B cell (primary cell): ENCODE results near the gene SYT2. TPM values are rescaled to one million over a fixed set of nuclear protein-coding genes. Genes with fewer than 3 reads are reported as not detected.
"Not testable (repeated sequence)": the region's sequence is repeated elsewhere in the genome, so short reads cannot be mapped to it uniquely, and the experiment has no call there.

Experiments
- ATAC-seq: fragments of 200-7000 bp; cut with Tn5 transposase; one replicate; pipeline ENCODE4 v1.10.0; 2021; ENCODE audit warnings: low read depth, mild to moderate bottlenecking, moderate number of reproducible peaks, moderate library complexity
- CTCF ChIA-PET: fragments of 350-600 bp; sonication (Branson Sonifier 250); formaldehyde crosslinking; loops from one replicate; lab custom pipeline; 2021; ENCODE audit warnings: antibody characterized with exemption, inconsistent platforms; lab: Charles Lee
- POLR2A ChIA-PET: fragments of 350-600 bp; sonication (Branson Sonifier 250); formaldehyde crosslinking; loops from one replicate; lab custom pipeline; 2021; ENCODE audit warnings: antibody characterized with exemption; lab: Charles Lee
- DNase-seq: peaks from one replicate; pipeline ENCODE4 v3.0.0; 2013
- H2AFZ ChIP-seq: 2 replicates; pipeline ENCODE4 v1.6.1; 2012; ENCODE audit warnings: mild to moderate bottlenecking, low read depth, low read length; ENCODE audit not compliant: insufficient read depth, poor library complexity, severe bottlenecking
- H3K27ac ChIP-seq, 2 donors: 1 replicate in 1 of 2; 2 replicates in 1 of 2; pipeline ENCODE4 v1.5.1; 2012 to 2013; ENCODE audit warnings: low read length in 2 of 2, mild to moderate bottlenecking in 2 of 2, moderate library complexity in 1 of 2
- H3K27me3 ChIP-seq, 4 experiments: fragments of 200-600 bp in 1 of 4; sonication (generic) in 1 of 4; replicated peaks in 1 of 4; 1 replicate in 2 of 4; 2 replicates in 2 of 4; pipeline versions ENCODE4 v1.6.1 to v1.7.0; 2013 to 2016; ENCODE audit warnings: low read length in 3 of 4, mild to moderate bottlenecking in 2 of 4, mixed read lengths in 1 of 4, moderate library complexity in 1 of 4; ENCODE audit not compliant: insufficient read depth in 4 of 4, control insufficient read depth in 3 of 4; ENCODE audit errors: control extremely low read depth in 1 of 4
- H3K36me3 ChIP-seq, 2 experiments: replicated peaks in 1 of 2; 1 replicate in 1 of 2; 2 replicates in 1 of 2; pipeline versions ENCODE4 v1.6.1 to v1.7.1; 2013; ENCODE audit warnings: low read length in 1 of 2; ENCODE audit not compliant: insufficient read depth in 2 of 2, control insufficient read depth in 1 of 2; ENCODE audit errors: control extremely low read depth in 1 of 2, extremely low read depth in 1 of 2
- H3K4me1 ChIP-seq, 2 donors: fragments of 200-600 bp in 1 of 2; sonication (generic) in 1 of 2; 1 replicate in 1 of 2; 2 replicates in 1 of 2; pipeline versions ENCODE4 v1.5.1 to v1.6.1; 2013 to 2017; ENCODE audit warnings: low read length in 2 of 2; ENCODE audit not compliant: control insufficient read depth in 2 of 2, insufficient read depth in 2 of 2
- H3K4me2 ChIP-seq: replicated peaks from 2 replicates; pipeline ENCODE3; 2012; ENCODE audit warnings: mild to moderate bottlenecking, low read depth, low read length; ENCODE audit not compliant: poor library complexity, severe bottlenecking
- H3K4me3 ChIP-seq, 5 experiments: fragments of 200-600 bp in 1 of 5; sonication (generic) in 1 of 5; 1 replicate in 3 of 5; 2 replicates in 2 of 5; pipeline versions ENCODE4 v1.5.1 to v1.7.0; 2011 to 2016; ENCODE audit warnings: low read length in 4 of 5, mild to moderate bottlenecking in 4 of 5, low read depth in 2 of 5, control low read depth in 1 of 5, moderate library complexity in 1 of 5; ENCODE audit not compliant: insufficient read depth in 1 of 5; ENCODE audit errors: control extremely low read depth in 1 of 5, extremely low read depth in 1 of 5
- H3K79me2 ChIP-seq: fragments of 200-600 bp; sonication (generic); one replicate; pipeline ENCODE4 v1.6.0; 2016; ENCODE audit warnings: low read length; ENCODE audit not compliant: control insufficient read depth, insufficient read depth
- H3K9ac ChIP-seq: fragments of 200-600 bp; sonication (generic); 2 replicates; pipeline ENCODE4 v1.6.1; 2017; ENCODE audit warnings: mild to moderate bottlenecking, low read length, moderate library complexity
- H3K9me3 ChIP-seq, 3 donors: one replicate each; pipeline versions ENCODE4 v1.6.1 to v1.7.1; 2013; ENCODE audit warnings: low read length in 2 of 3; ENCODE audit not compliant: control insufficient read depth in 2 of 3, insufficient read depth in 1 of 3; ENCODE audit errors: control extremely low read depth in 1 of 3
- H4K20me1 ChIP-seq: 2 replicates; pipeline ENCODE4 v1.6.0; 2012; ENCODE audit warnings: mild to moderate bottlenecking, low read length; ENCODE audit not compliant: insufficient read depth, control insufficient read depth, poor library complexity, severe bottlenecking
- H3K27ac Mint-ChIP-seq: one replicate; pipeline ENCODE4 v1.8.0; 2021; ENCODE audit warnings: mixed read lengths
- H3K27me3 Mint-ChIP-seq: one replicate; pipeline ENCODE4 v1.8.0; 2021; ENCODE audit warnings: mixed read lengths
- H3K4me1 Mint-ChIP-seq: one replicate; pipeline ENCODE4 v1.8.0; 2021; ENCODE audit warnings: mixed read lengths
- H3K4me3 Mint-ChIP-seq: one replicate; pipeline ENCODE4 v1.8.0; 2021; ENCODE audit warnings: mixed read lengths
- H3K9me3 Mint-ChIP-seq: one replicate; pipeline ENCODE4 v1.8.0; 2022; ENCODE audit warnings: mixed read lengths; ENCODE audit not compliant: insufficient read depth
- EZH2 ChIP-seq: IDR thresholded peaks from 2 replicates; pipeline ENCODE4 v1.6.1; 2012; ENCODE audit warnings: borderline replicate concordance, low read depth, mild to moderate bottlenecking, moderate library complexity, low read length; ENCODE audit not compliant: insufficient read depth, poor library complexity, severe bottlenecking
- WGBS: methylation state at CpG from one replicate; pipeline ENCODE4 v1.1.5; 2013; ENCODE audit warnings: missing lambda C conversion rate; ENCODE audit not compliant: insufficient coverage; 5-methylcytosine and 5-hydroxymethylcytosine counted together
- intact Hi-C: fragments of 100-400 bp; cut with micrococcal nuclease; formaldehyde crosslinking; loops from one replicate; pipeline ENCODE4 v1.10.0; 2022
- polyA plus RNA-seq: library from polyadenylated mRNA; depleted of rRNA; stranded (reverse); fragments of >200 nt; gene quantifications from 2 replicates; pipeline ENCODE4 v1.2.3, GENCODE V29; 2012
- total RNA-seq, 2 donors: library from RNA; stranded (reverse); fragments of 120-200 nt in 1 of 2; gene quantifications; 1 replicate in 1 of 2; 2 replicates in 1 of 2; pipeline versions ENCODE4 v1.2.3 to v1.2.4, GENCODE V29; 2013 to 2022
- TF ChIP-seq, protein P1 (sequence below): fragments of 200-600 bp; IDR thresholded peaks from one replicate; pipeline ENCODE4 v1.8.0; 2022; ENCODE audit warnings: antibody characterized with exemption, mild to moderate bottlenecking

SYT2 gene
- total and polyA plus RNA-seq, 2 donors (not counting 1 experiment from before 2014, with no cell fraction given), result not detected

DNA sequence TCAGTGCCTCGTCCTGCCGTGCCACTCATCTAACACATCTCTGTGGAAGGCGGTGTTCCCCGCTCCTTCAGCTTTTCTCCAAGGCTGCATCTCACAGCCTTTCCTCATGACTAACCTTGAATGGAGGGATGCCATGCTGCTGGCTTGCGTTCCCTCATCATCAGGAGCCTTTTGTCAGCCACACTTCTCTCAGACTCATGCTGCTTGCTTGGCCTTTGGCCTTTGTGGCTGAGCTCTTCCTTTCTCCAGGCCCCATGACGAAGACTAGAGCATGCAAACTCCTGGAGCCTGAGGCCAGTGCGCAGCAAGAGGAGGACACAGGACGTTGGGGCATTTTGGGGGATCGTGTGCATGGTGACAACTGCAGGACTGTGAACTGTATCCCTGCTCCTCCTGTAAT is 70.8 kb downstream of the SYT2 start:
- no peak for TF ChIP-seq EZH2
- TF ChIP-seq, protein P1, sequence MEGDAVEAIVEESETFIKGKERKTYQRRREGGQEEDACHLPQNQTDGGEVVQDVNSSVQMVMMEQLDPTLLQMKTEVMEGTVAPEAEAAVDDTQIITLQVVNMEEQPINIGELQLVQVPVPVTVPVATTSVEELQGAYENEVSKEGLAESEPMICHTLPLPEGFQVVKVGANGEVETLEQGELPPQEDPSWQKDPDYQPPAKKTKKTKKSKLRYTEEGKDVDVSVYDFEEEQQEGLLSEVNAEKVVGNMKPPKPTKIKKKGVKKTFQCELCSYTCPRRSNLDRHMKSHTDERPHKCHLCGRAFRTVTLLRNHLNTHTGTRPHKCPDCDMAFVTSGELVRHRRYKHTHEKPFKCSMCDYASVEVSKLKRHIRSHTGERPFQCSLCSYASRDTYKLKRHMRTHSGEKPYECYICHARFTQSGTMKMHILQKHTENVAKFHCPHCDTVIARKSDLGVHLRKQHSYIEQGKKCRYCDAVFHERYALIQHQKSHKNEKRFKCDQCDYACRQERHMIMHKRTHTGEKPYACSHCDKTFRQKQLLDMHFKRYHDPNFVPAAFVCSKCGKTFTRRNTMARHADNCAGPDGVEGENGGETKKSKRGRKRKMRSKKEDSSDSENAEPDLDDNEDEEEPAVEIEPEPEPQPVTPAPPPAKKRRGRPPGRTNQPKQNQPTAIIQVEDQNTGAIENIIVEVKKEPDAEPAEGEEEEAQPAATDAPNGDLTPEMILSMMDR, result no peak
- H3K27me3 ChIP-seq, result peaks cover 0 to 70% (median 31%) of the 10 kb centered on the region in 4 experiments
- H3K27me3 Mint-ChIP-seq, result peaks cover 68% of the 10 kb centered on the region
- H3K4me1 Mint-ChIP-seq, result peaks cover 23% of the 10 kb centered on the region
- no peak overlapping the region for H2AFZ ChIP-seq
- H3K27ac ChIP-seq, result no peak overlapping the region
- ChIA-PET CTCF (no interaction called here), POLR2A (no interaction called here)
- peaks cover 0 to 20% (median 0%) of the 10 kb centered on the region in 3 donors for H3K9me3 ChIP-seq
- DNase-seq, result no peak
- H3K9me3 Mint-ChIP-seq, result no peaks in the 10 kb centered on the region
- no peak for ATAC-seq
- no peak overlapping the region for H3K9ac ChIP-seq
- peaks cover 7% of the 10 kb centered on the region for H4K20me1 ChIP-seq
- 87% methylated on average over 9 of the region's 9 CpGs for WGBS
- no peak overlapping the region for H3K27ac Mint-ChIP-seq
- no peaks in the 10 kb centered on the region for H3K36me3 ChIP-seq
- no peaks in the 10 kb centered on the region for H3K79me2 ChIP-seq
- intact Hi-C loops, result no loop called here
- no peak overlapping the region for H3K4me3 ChIP-seq
- H3K4me2 ChIP-seq, result no peak overlapping the region
- no peak overlapping the region for H3K4me3 Mint-ChIP-seq
- H3K4me1 ChIP-seq, result peaks cover 26 to 27% of the 10 kb centered on the region in 2 donors

DNA sequence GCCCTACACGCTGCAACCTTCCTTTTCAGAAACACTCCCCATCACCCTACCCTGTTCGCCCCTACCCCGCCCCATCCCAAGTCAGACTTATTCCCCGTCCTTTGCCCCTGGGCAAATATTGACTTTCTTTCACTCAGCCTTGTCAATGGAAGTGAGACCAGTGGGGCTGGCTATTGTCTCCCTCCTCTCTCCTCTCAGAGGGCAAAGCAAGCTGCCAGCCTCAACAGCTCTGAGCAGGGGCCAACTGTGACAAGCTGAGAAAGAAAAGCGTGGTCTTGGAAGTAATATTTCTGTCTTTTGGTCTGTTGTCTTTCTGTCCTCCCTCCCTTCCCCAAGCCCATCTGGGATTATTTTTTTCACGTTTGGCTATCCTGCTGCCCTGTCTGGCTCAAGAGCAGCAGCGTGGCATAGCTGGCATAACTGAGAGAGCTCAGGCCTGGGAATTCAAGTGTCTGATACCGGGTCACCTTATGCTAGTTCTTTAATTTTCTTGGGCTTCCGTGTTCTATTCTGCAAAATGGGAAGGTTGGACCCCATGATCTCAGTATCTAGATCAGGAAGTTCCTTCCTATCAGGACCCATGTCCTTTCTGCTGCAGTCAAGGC is 71.5 kb downstream of the SYT2 start:
- H3K4me3 ChIP-seq, H3K27ac Mint-ChIP-seq, DNase-seq, H3K36me3 ChIP-seq, ATAC-seq, H3K27ac ChIP-seq, H3K9me3 Mint-ChIP-seq, CTCF ChIA-PET, H3K4me2 ChIP-seq, H2AFZ ChIP-seq, H3K4me3 Mint-ChIP-seq, intact Hi-C loops, POLR2A ChIA-PET, H3K9ac ChIP-seq, H3K79me2 ChIP-seq, H4K20me1 ChIP-seq: not testable (repeated sequence)
- Mint-ChIP-seq H3K27me3 (peaks cover 69% of the 10 kb centered on the region), H3K4me1 (peaks cover 16% of the 10 kb centered on the region)
- H3K27me3 ChIP-seq, result peaks cover 0 to 65% (median 27%) of the 10 kb centered on the region in 4 experiments
- H3K9me3 ChIP-seq, result peaks cover 0 to 13% (median 0%) of the 10 kb centered on the region in 3 donors
- 95% methylated on average over 8 of the region's 9 CpGs for WGBS
- H3K4me1 ChIP-seq, result peaks cover 19 to 20% of the 10 kb centered on the region in 2 donors
